Bronchial epithelial cell (primary cell): Measurements from ENCODE around the gene ADAMTS12. TPM values are rescaled to one million over a fixed set of nuclear protein-coding genes. Genes with fewer than 3 reads are reported as not detected.
"Not testable (repeated sequence)": the region's sequence is repeated elsewhere in the genome, so short reads cannot be mapped to it uniquely, and the experiment has no call there.

Experiments used
- DNase-seq: peaks from one replicate; pipeline ENCODE4 v3.0.0-alpha.2; 2010; ENCODE audit warnings: low read depth
- FAIRE-seq: peaks from 2 replicates; lab custom pipeline; 2011; peaks lifted over from hg19 to GRCh38; lab: Jason Lieb, UNC
- H3K27me3 ChIP-seq: 2 replicates; pipeline ENCODE4 v1.5.1; 2011; ENCODE audit warnings: low read length; ENCODE audit not compliant: control insufficient read depth, insufficient read depth
- H3K36me3 ChIP-seq: 2 replicates; pipeline ENCODE4 v1.5.1; 2011; ENCODE audit warnings: low read length; ENCODE audit not compliant: control insufficient read depth, insufficient read depth
- H3K4me3 ChIP-seq: 2 replicates; pipeline ENCODE4 v1.5.1; 2011; ENCODE audit warnings: mild to moderate bottlenecking, low read depth, low read length, control low read depth
- total RNA-seq: library from RNA; depleted of rRNA; stranded (reverse); fragments of >200 nt; gene quantifications from 2 replicates; pipeline ENCODE4 v1.2.1, GENCODE V29; 2014
- TF ChIP-seq, protein P1 (sequence below): IDR thresholded peaks from 2 replicates; pipeline ENCODE4 v1.5.1; 2011; ENCODE audit warnings: mild to moderate bottlenecking, moderate library complexity, low read length, control low read depth, inconsistent platforms; ENCODE audit not compliant: insufficient read depth, severe bottlenecking

ADAMTS12 gene
- total RNA-seq, 1 donor from 2014 or later: 0.26 TPM

DNA sequence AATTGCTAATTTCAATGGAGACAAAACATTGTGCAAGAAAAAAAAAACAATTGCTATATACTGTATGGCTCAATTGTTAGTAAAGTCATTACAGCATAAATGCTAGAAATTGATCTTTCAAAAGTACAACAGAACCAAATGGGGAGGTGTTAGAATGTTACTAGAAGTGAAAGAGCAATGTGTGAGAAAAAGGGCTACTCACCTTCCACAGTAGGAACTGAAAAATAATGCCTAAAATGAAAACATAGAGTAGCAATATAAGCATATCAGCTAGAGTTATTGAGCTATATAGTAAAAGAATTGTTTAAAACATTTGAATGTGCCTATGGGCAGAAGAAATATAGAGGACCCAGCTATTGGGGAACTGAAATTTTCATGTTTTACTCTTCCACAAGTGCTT lies 33.5 kb upstream of the ADAMTS12 start:
- no peaks in the 10 kb centered on the region for H3K27me3 ChIP-seq
- TF ChIP-seq, protein P1, sequence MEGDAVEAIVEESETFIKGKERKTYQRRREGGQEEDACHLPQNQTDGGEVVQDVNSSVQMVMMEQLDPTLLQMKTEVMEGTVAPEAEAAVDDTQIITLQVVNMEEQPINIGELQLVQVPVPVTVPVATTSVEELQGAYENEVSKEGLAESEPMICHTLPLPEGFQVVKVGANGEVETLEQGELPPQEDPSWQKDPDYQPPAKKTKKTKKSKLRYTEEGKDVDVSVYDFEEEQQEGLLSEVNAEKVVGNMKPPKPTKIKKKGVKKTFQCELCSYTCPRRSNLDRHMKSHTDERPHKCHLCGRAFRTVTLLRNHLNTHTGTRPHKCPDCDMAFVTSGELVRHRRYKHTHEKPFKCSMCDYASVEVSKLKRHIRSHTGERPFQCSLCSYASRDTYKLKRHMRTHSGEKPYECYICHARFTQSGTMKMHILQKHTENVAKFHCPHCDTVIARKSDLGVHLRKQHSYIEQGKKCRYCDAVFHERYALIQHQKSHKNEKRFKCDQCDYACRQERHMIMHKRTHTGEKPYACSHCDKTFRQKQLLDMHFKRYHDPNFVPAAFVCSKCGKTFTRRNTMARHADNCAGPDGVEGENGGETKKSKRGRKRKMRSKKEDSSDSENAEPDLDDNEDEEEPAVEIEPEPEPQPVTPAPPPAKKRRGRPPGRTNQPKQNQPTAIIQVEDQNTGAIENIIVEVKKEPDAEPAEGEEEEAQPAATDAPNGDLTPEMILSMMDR: no peak
- no peak for FAIRE-seq
- DNase-seq: no peak
- H3K36me3 ChIP-seq: no peaks in the 10 kb centered on the region
- H3K4me3 ChIP-seq: no peak overlapping the region

DNA sequence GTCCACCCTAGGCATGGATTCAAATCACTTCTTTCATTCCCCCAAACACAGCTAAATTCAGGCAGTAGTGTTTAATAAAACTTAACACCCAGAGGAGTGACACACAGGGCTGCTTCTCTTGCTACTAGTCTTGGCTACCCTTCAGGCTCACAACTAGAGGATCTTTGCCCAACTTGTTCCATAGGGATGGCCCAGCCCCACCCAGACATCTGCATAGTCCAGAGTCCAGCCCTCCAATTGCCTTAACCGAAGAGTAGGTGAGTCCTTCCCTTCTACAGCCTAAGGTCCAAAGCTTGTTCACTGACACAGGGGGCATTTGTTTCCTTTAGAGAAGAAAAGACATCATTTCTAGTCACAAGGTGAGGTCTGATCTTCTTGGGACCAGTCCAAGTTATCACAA lies 29.2 kb upstream of the ADAMTS12 start:
- FAIRE-seq (no peak), DNase-seq (no peak)
- TF ChIP-seq, protein P1: no peak
- H3K36me3 ChIP-seq: no peaks in the 10 kb centered on the region
- H3K4me3 ChIP-seq: no peak overlapping the region
- H3K27me3 ChIP-seq: no peaks in the 10 kb centered on the region

DNA sequence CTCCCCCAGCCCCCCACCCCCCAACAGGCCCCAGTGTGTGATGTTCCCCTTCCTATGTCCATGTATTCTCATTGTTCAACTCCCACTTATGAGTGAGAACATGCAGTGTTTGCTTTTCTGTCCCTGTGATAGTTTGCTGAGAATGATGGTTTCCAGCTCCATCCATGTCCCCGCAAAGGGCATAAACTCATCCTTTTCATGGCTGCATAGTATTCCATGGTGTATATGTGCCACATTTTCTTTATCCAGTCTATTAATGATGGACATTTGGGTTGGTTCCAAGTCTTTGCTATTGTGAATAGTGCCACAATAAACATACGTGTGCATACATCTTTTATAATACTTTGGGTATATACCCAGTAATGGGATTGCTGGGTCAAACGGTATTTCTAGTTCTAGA lies 23.1 kb upstream of the ADAMTS12 start:
- not testable (repeated sequence) for FAIRE-seq

DNA sequence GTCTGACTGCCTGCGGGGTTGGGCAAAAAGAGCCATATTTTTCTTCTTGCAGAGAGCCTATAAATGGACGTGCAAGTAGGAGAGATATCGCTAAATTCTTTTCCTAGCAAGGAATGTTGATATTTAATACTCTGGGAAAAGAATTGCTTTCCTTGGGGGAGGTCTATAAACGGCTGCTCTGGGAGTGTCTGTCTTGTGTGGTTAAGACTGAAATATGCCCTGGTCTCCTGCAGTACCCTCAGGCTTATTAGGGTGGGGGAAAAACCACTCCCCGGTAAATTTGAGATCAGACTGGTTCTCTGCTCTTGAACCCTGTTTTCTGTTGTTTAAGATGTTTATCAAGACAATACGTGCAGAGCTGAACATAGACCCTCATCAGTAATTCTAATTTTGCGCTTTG lies 14.5 kb upstream of the ADAMTS12 start:
- FAIRE-seq, H3K4me3 ChIP-seq, H3K36me3 ChIP-seq, DNase-seq, H3K27me3 ChIP-seq: not testable (repeated sequence)

More for the DNA sequence above, 23.1 kb upstream of the ADAMTS12 start:
- not testable (repeated sequence) for H3K4me3 ChIP-seq, DNase-seq, H3K36me3 ChIP-seq, H3K27me3 ChIP-seq

DNA sequence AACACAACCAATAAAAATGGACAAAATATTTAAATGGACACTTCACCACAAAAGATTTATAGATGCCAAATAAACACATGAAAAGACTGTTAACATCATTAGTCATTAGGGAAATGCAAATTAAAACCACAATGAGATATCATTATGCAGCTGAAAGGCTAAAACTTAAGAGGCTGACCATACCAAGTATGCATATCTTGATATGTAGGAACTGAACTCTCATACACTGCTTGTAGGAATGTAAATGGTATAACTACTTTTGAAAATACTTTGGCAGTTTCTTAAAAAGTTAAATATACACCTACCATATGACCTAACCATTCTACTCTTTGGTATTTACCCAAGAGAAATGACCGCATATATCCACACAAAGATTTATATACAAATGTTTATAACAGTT lies 13.6 kb upstream of the ADAMTS12 start:
- no peaks in the 10 kb centered on the region for H3K36me3 ChIP-seq
- TF ChIP-seq, protein P1: no peak
- H3K4me3 ChIP-seq: no peak overlapping the region
- DNase-seq (no peak), FAIRE-seq (no peak)
- no peaks in the 10 kb centered on the region for H3K27me3 ChIP-seq

DNA sequence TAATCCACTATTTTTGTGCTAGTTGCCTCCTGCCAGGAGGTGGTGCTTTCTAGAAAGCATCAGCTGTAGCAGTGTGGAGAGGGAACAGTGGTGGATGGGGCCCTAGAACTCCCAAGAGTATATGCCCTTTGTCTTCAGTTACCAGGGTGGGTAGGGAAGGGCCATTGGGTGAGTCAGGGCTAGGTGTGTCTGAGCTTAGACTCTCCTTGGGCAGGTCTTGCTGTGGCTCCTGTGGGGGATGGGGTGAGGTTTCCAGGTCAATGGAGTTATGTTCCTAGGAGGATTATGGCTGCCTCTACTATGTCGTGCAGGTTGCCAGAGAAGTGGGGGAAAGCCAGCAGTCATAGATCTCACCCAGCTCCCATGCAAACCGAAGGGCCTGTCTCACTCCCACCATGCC lies 11.3 kb upstream of the ADAMTS12 start:
- Histone ChIP-seq H3K4me3 (no peak overlapping the region), H3K27me3 (no peaks in the 10 kb centered on the region), H3K36me3 (no peaks in the 10 kb centered on the region)
- TF ChIP-seq, protein P1: no peak
- no peak for FAIRE-seq
- DNase-seq: no peak

DNA sequence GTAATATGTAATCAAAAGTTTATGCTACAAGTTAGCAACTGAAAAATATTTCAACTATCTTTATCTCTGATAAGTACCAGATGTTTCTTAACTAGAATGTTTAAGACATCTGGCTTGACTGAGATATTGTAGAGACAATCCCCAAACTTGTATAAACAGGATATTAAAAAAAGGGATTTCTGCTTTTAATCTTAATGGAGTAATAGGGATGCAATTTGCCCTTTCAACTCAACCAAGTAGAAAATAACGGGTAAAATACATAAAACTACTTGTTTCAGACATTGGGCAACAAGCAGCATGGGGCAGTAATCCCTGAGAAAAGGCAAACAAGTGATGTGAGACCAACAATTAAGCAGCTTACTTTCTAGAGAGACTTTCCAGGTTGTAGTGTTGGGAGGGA lies 9.4 kb upstream of the ADAMTS12 start:
- TF ChIP-seq, protein P1: no peak
- Histone ChIP-seq H3K27me3 (no peaks in the 10 kb centered on the region), H3K4me3 (no peak overlapping the region), H3K36me3 (no peaks in the 10 kb centered on the region)
- no peak for DNase-seq
- FAIRE-seq: no peak
